ENCODE results near the gene PAPPA2. TPM values are rescaled to one million over a fixed set of nuclear protein-coding genes. Genes with fewer than 3 reads are reported as not detected.

PAPPA2 gene
- total RNA-seq, 6 donors from 2014 or later: under 0.01 to 2.4 (median 0.45) TPM

- H3K27ac ChIP-seq: no peak overlapping the region
- no peaks in the 10 kb centered on the region for H3K4me1 ChIP-seq
- ATAC-seq (ENCODE audit: low FRiP score in 2 of 2) (no peak), DNase-seq (no peak)
- 63 to 78% methylated on average over 1 of the region's 1 CpG for WGBS, 2 donors
- no peaks in the 10 kb centered on the region for H3K9me3 ChIP-seq
- no peaks in the 10 kb centered on the region for H3K36me3 ChIP-seq
- no peak overlapping the region for H3K4me3 ChIP-seq
- H3K27me3 ChIP-seq: no peaks in the 10 kb centered on the region
- TF ChIP-seq CTCF (IDR thresholded peaks at IDR 0.05) (no peak), EP300 (IDR thresholded peaks at IDR 0.05) (no peak), POLR2A (IDR thresholded peaks at IDR 0.05) (no peak), POLR2AphosphoS5 (IDR thresholded peaks at IDR 0.05) (no peak)
Observed at GRCh38 chr1:176884911-176885310, 421.9 kb downstream of the PAPPA2 start.

GRCh38 chr1:176885341-176885740 lies 422.4 kb downstream of the PAPPA2 start:
- H3K4me3 ChIP-seq: no peak overlapping the region
- DNase-seq: no peak
- no peak overlapping the region for H3K27ac ChIP-seq
- 69 to 75% methylated on average over 3 of the region's 3 CpGs for WGBS, 2 donors
- ATAC-seq (ENCODE audit: low FRiP score in 2 of 2): no peak
- TF ChIP-seq EP300 (IDR thresholded peaks at IDR 0.05) (no peak), POLR2AphosphoS5 (IDR thresholded peaks at IDR 0.05) (no peak), POLR2A (IDR thresholded peaks at IDR 0.05) (no peak), CTCF (IDR thresholded peaks at IDR 0.05) (no peak)
- H3K27me3 ChIP-seq: no peaks in the 10 kb centered on the region
- no peaks in the 10 kb centered on the region for H3K36me3 ChIP-seq
- no peaks in the 10 kb centered on the region for H3K9me3 ChIP-seq
- H3K4me1 ChIP-seq: no peaks in the 10 kb centered on the region

- H3K27ac ChIP-seq: no peak overlapping the region
- DNase-seq (no peak), ATAC-seq (ENCODE audit: low FRiP score in 2 of 2) (no peak)
- no peaks in the 10 kb centered on the region for H3K9me3 ChIP-seq
- no peak overlapping the region for H3K4me3 ChIP-seq
- WGBS, 2 donors: 67 to 72% methylated on average over 2 of the region's 2 CpGs
- TF ChIP-seq POLR2A (IDR thresholded peaks at IDR 0.05) (no peak), POLR2AphosphoS5 (IDR thresholded peaks at IDR 0.05) (no peak), EP300 (IDR thresholded peaks at IDR 0.05) (no peak), CTCF (IDR thresholded peaks at IDR 0.05) (no peak)
- H3K36me3 ChIP-seq: no peaks in the 10 kb centered on the region
- no peaks in the 10 kb centered on the region for H3K4me1 ChIP-seq
- no peaks in the 10 kb centered on the region for H3K27me3 ChIP-seq
Observed at GRCh38 chr1:176885751-176886150, 422.8 kb downstream of the PAPPA2 start.

- Histone ChIP-seq H3K4me1 (no peaks in the 10 kb centered on the region), H3K27me3 (no peaks in the 10 kb centered on the region), H3K36me3 (no peaks in the 10 kb centered on the region), H3K27ac (no peak overlapping the region), H3K9me3 (no peaks in the 10 kb centered on the region), H3K4me3 (no peak overlapping the region)
- no peak for TF ChIP-seq EP300 (IDR thresholded peaks at IDR 0.05)
- no peak for TF ChIP-seq POLR2AphosphoS5 (IDR thresholded peaks at IDR 0.05)
- TF ChIP-seq CTCF (IDR thresholded peaks at IDR 0.05): no peak
- TF ChIP-seq POLR2A (IDR thresholded peaks at IDR 0.05): no peak
- ATAC-seq (ENCODE audit: low FRiP score in 2 of 2) (no peak), DNase-seq (no peak)
- WGBS, 2 donors: 77 to 84% methylated on average over 3 of the region's 3 CpGs
Observed at GRCh38 chr1:176888471-176889032, 425.6 kb downstream of the PAPPA2 start.
